Neuronal stem cell (in vitro differentiated cells): ENCODE measurements around the gene INTS6.

Source experiments
- DNase-seq: peaks from one replicate; pipeline ENCODE4 v3.0.0-alpha.2; 2013; ENCODE audit warnings: low spot score
- H2AFZ ChIP-seq: one replicate; pipeline ENCODE4 v1.6.1; 2013; ENCODE audit warnings: mild to moderate bottlenecking, low read length, inconsistent platforms
- H2AK5ac ChIP-seq: 2 replicates; pipeline ENCODE4 v1.6.1; 2013; ENCODE audit warnings: low read depth, mild to moderate bottlenecking, inconsistent platforms, low read length, moderate library complexity, mixed read lengths
- H2BK120ac ChIP-seq: 2 replicates; pipeline ENCODE4 v1.6.1; 2013; ENCODE audit warnings: low read depth, mild to moderate bottlenecking, inconsistent platforms, low read length, moderate library complexity, mixed read lengths
- H2BK12ac ChIP-seq: one replicate; pipeline ENCODE4 v1.6.1; 2013; ENCODE audit warnings: low read length, inconsistent platforms
- H2BK15ac ChIP-seq: 2 replicates; pipeline ENCODE4 v1.6.1; 2013; ENCODE audit warnings: mild to moderate bottlenecking, low read length, inconsistent platforms, mixed read lengths
- H2BK5ac ChIP-seq: one replicate; pipeline ENCODE4 v1.6.1; 2013; ENCODE audit warnings: inconsistent platforms, mild to moderate bottlenecking, low read length, moderate library complexity
- H3K14ac ChIP-seq: one replicate; pipeline ENCODE4 v1.6.1; 2013; ENCODE audit warnings: low read length, inconsistent platforms
- H3K18ac ChIP-seq: 2 replicates; pipeline ENCODE4 v1.6.1; 2013; ENCODE audit warnings: low read length, inconsistent platforms
- H3K23ac ChIP-seq: 2 replicates; pipeline ENCODE4 v1.6.1; 2013; ENCODE audit warnings: low read depth, mild to moderate bottlenecking, mixed read lengths, low read length, inconsistent platforms; ENCODE audit not compliant: poor library complexity
- H3K27ac ChIP-seq: replicated peaks from 3 replicates; pipeline ENCODE4 v1.5.1; 2013; ENCODE audit warnings: low read length, inconsistent platforms
- H3K27me3 ChIP-seq, 3 experiments: 2 replicates each; pipeline ENCODE4 v1.6.1; 2013; ENCODE audit warnings: low read length in 3 of 3, mild to moderate bottlenecking in 2 of 3, inconsistent platforms in 1 of 3, low read depth in 1 of 3, mixed read lengths in 1 of 3, moderate library complexity in 1 of 3; ENCODE audit not compliant: control insufficient read depth in 3 of 3, insufficient read depth in 3 of 3
- H3K36me3 ChIP-seq, 2 donors: replicated peaks in 1 of 2; 2 replicates each; pipeline ENCODE4 v1.6.1; 2013; ENCODE audit warnings: low read length in 2 of 2; ENCODE audit not compliant: control insufficient read depth in 2 of 2, insufficient read depth in 2 of 2
- H3K4ac ChIP-seq: 2 replicates; pipeline ENCODE4 v1.6.1; 2013; ENCODE audit warnings: inconsistent platforms, mild to moderate bottlenecking, low read length, moderate library complexity
- H3K4me1 ChIP-seq, 2 donors: 1 replicate in 1 of 2; 2 replicates in 1 of 2; pipeline ENCODE4 v1.6.1; 2013; ENCODE audit warnings: low read length in 2 of 2, low read depth in 1 of 2; ENCODE audit not compliant: control insufficient read depth in 2 of 2, insufficient read depth in 1 of 2
- H3K4me2 ChIP-seq: one replicate; pipeline ENCODE4 v1.6.1; 2013; ENCODE audit warnings: mild to moderate bottlenecking, low read length, inconsistent platforms; ENCODE audit not compliant: insufficient read depth, poor library complexity, severe bottlenecking
- H3K4me3 ChIP-seq, 2 donors: 2 replicates each; pipeline ENCODE4 v1.5.1; 2013; ENCODE audit warnings: low read length in 2 of 2, mild to moderate bottlenecking in 2 of 2, inconsistent platforms in 1 of 2, moderate library complexity in 1 of 2
- H3K79me1 ChIP-seq: one replicate; pipeline ENCODE4 v1.6.1; 2013; ENCODE audit warnings: low read depth, mild to moderate bottlenecking, inconsistent platforms, low read length, moderate library complexity
- H3K9ac ChIP-seq: one replicate; pipeline ENCODE4 v1.6.1; 2013; ENCODE audit warnings: mild to moderate bottlenecking, low read depth, low read length, inconsistent platforms; ENCODE audit not compliant: poor library complexity
- H3K9me3 ChIP-seq, 2 donors: replicated peaks in 1 of 2; 2 replicates each; pipeline versions ENCODE3 to v1.6.1; 2013; ENCODE audit warnings: low read length in 2 of 2, mild to moderate bottlenecking in 2 of 2, inconsistent platforms in 1 of 2, low read depth in 1 of 2, mixed read lengths in 1 of 2, moderate library complexity in 1 of 2; ENCODE audit not compliant: control insufficient read depth in 2 of 2, insufficient read depth in 1 of 2
- H4K8ac ChIP-seq: one replicate; pipeline ENCODE4 v1.6.1; 2013; ENCODE audit warnings: low read depth, mild to moderate bottlenecking, inconsistent platforms, low read length, moderate library complexity
- H4K91ac ChIP-seq: one replicate; pipeline ENCODE4 v1.6.1; 2013; ENCODE audit warnings: low read length, low read depth, mild to moderate bottlenecking, inconsistent platforms; ENCODE audit not compliant: poor library complexity
- WGBS, 2 donors: extraction: QIAGEN DNeasy Blood & Tissue Kit; methylation state at CpG; one replicate each; pipeline ENCODE4 v1.1.7; 2013; ENCODE audit warnings: missing lambda C conversion rate in 2 of 2, mixed read lengths in 1 of 2; ENCODE audit not compliant: insufficient read length in 2 of 2, insufficient replicate concordance in 1 of 2; ENCODE audit errors: extremely low coverage in 2 of 2; 5-methylcytosine and 5-hydroxymethylcytosine counted together

INTS6 gene

DNA sequence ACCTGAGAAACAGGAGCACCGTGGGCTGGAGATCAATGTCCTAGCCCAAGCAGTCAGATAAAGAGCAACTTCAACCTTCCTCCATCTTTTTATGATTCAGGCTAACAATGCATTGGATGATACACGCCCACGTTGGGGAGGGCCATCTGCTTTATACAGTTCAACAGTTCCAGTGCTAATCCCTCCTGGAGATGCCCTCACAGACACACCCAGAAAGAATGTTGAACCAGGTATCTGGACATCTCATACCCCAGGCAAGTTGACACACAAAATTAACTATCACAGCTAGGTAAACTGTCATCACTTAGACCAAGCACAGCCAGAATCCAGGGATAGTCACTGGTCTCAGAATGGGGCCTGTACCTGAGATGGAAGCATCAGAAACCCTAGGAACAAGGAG lies 134.0 kb downstream of the INTS6 start:
- peaks cover 0 to 9% (median 0%) of the 10 kb centered on the region in 3 experiments for H3K27me3 ChIP-seq
- no peak overlapping the region for H3K14ac ChIP-seq
- H3K4me2 ChIP-seq = no peak overlapping the region
- H3K9me3 ChIP-seq = no peaks in the 10 kb centered on the region
- peaks cover 0 to 4% of the 10 kb centered on the region in 2 donors for H3K4me1 ChIP-seq
- H3K4me3 ChIP-seq = no peak overlapping the region
- H2BK5ac ChIP-seq = no peak overlapping the region
- no peak for DNase-seq
- H3K9ac ChIP-seq = no peak overlapping the region
- no peak overlapping the region for H3K18ac ChIP-seq
- no peak overlapping the region for H2BK12ac ChIP-seq
- H4K91ac ChIP-seq = no peak overlapping the region
- H2BK15ac ChIP-seq = no peak overlapping the region
- H3K4ac ChIP-seq = no peak overlapping the region
- no peaks in the 10 kb centered on the region for H3K79me1 ChIP-seq
- no peak overlapping the region for H4K8ac ChIP-seq
- no CpG with 5 or more reads among the region's 3 CpGs for WGBS, 2 donors
- no peak overlapping the region for H2BK120ac ChIP-seq
- H2AFZ ChIP-seq = no peak overlapping the region
- no peaks in the 10 kb centered on the region for H3K36me3 ChIP-seq
- no peak overlapping the region for H3K23ac ChIP-seq
- no peak overlapping the region for H2AK5ac ChIP-seq
- H3K27ac ChIP-seq = no peak overlapping the region

DNA sequence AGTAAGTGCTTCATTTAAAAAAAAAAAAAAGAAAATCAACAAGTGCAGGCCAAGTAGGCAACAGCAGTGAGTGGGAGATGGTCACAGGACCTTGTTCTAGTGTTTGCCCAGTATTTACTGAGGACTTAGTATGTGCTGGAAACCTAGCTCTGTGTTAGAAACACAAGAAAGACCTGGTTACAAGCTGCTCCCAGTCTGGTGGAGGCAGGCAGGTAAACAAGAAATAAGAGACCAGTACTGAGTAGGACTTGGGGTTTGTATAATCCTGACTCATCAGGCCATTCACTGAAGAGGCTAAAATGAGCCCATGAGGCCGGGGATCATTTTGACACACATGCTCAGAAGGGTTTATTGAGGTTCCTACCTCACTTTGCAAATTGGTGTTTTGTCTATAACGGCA lies 134.8 kb downstream of the INTS6 start:
- Histone ChIP-seq H3K79me1 (no peaks in the 10 kb centered on the region), H3K9me3 (no peaks in the 10 kb centered on the region), H3K27ac (no peak overlapping the region), H3K23ac (no peak overlapping the region), H3K14ac (no peak overlapping the region), H4K91ac (no peak overlapping the region), H3K9ac (no peak overlapping the region), H3K18ac (no peak overlapping the region), H3K4me3 (no peak overlapping the region), H3K36me3 (no peaks in the 10 kb centered on the region), H3K4ac (no peak overlapping the region), H4K8ac (no peak overlapping the region), H3K4me1 (peaks cover 0 to 6% of the 10 kb centered on the region in 2 donors), H3K4me2 (no peak overlapping the region), H2AK5ac (no peak overlapping the region), H2AFZ (no peak overlapping the region), H2BK15ac (no peak overlapping the region), H2BK5ac (no peak overlapping the region), H2BK120ac (no peak overlapping the region), H2BK12ac (no peak overlapping the region), H3K27me3 (peaks cover 0 to 5% (median 0%) of the 10 kb centered on the region in 3 experiments)
- no peak for DNase-seq
- WGBS, 2 donors = no CpG with 5 or more reads among the region's 2 CpGs

DNA sequence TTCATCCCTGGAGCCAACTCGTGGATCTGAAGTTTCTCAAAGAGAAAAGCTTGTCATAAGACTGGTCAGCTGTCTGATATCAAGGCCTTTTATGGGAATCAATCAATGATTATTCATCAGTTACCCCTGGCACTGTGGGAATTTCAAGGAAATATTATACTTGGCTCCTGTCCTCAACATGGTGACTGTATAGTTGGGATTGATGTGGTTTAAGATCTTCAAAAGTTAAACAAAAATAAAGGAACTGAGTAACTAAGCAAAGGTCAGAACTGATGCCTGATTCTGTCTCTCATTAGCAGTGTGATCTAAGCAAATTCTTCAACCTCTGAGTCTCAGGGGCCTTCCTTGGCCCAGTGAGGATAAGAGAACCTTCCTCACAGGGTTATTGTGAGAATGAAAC lies 135.6 kb downstream of the INTS6 start:
- Histone ChIP-seq H3K4me3 (no peak overlapping the region), H2AFZ (no peak overlapping the region), H3K18ac (no peak overlapping the region), H3K4ac (no peak overlapping the region), H3K9me3 (no peaks in the 10 kb centered on the region), H3K79me1 (no peaks in the 10 kb centered on the region), H2BK12ac (no peak overlapping the region), H4K8ac (no peak overlapping the region), H3K4me1 (peaks cover 0 to 6% of the 10 kb centered on the region in 2 donors), H4K91ac (no peak overlapping the region), H3K27ac (no peak overlapping the region), H2BK120ac (no peak overlapping the region), H2BK15ac (no peak overlapping the region), H3K36me3 (no peaks in the 10 kb centered on the region), H2BK5ac (no peak overlapping the region), H3K9ac (no peak overlapping the region), H3K27me3 (peaks cover 0 to 3% (median 0%) of the 10 kb centered on the region in 3 experiments), H3K23ac (no peak overlapping the region), H3K14ac (no peak overlapping the region), H3K4me2 (no peak overlapping the region), H2AK5ac (no peak overlapping the region)
- no CpG with 5 or more reads among the region's 1 CpG for WGBS, 2 donors
- no peak for DNase-seq

DNA sequence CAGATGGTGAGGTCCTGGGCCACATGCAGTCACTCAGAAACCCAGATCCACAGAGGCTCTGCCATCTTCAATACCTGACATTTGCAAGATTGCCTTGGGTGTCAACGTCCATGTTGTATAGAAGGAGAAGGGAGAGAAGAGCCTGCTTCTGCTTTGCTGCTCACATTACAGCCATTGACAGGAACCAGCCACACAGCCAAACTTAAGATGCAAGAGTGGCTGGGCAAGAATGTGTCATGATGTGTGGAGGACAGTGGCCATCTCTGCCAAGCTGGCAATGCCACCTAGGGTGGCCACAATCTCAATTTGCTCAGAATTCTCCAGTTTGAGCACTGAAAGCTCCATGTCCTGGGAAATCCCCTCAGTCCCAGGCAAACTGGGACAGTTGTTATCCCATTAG lies 139.2 kb downstream of the INTS6 start:
- Histone ChIP-seq H4K91ac (no peak overlapping the region), H2AFZ (no peak overlapping the region), H3K79me1 (no peaks in the 10 kb centered on the region), H3K4me3 (no peak overlapping the region), H3K27ac (no peak overlapping the region), H3K9ac (no peak overlapping the region), H3K23ac (no peak overlapping the region), H3K4me2 (no peak overlapping the region), H3K36me3 (no peaks in the 10 kb centered on the region), H4K8ac (no peak overlapping the region), H2BK5ac (no peak overlapping the region), H2BK120ac (no peak overlapping the region), H3K4ac (no peak overlapping the region), H3K27me3 (no peaks in the 10 kb centered on the region), H3K4me1 (peaks cover 0 to 8% of the 10 kb centered on the region in 2 donors), H2BK15ac (no peak overlapping the region), H3K14ac (no peak overlapping the region), H2BK12ac (no peak overlapping the region), H3K9me3 (no peaks in the 10 kb centered on the region), H2AK5ac (no peak overlapping the region), H3K18ac (no peak overlapping the region)
- no CpG with 5 or more reads among the region's 1 CpG for WGBS, 2 donors
- no peak for DNase-seq
